K562 (cell line): ENCODE data around the gene SLC38A8.

Source experiments
- CEBPG ChIP-seq, 3 experiments: fragments of 200-800 bp in 1 of 3; sonication (Bioruptor generic) in 1 of 3; sonication (generic) in 1 of 3; formaldehyde crosslinking in 1 of 3; IDR thresholded peaks in 2 of 3; conservative IDR thresholded peaks in 1 of 3; 2 replicates each; pipeline versions ENCODE4 v1.6.1 to v1.8.0; 2016 to 2022; ENCODE audit warnings: missing compliant biosample characterization in 2 of 3, missing genetic modification characterization in 2 of 3, mild to moderate bottlenecking in 1 of 3, missing genetic modification reagents in 1 of 3
- E2F3 ChIP-seq: fragments of 250-450 bp; sonication (Bioruptor Pico); IDR thresholded peaks from 2 replicates; pipeline ENCODE4 v1.4.0; 2020; ENCODE audit warnings: mild to moderate bottlenecking
- ELF4 ChIP-seq: fragments of 450-650 bp; formaldehyde crosslinking; IDR thresholded peaks from 2 replicates; pipeline ENCODE4 v1.4.0; 2022; ENCODE audit warnings: missing genetic modification characterization
- EP300 ChIP-seq: IDR thresholded peaks from 2 replicates; pipeline ENCODE4 v1.6.1; 2012; ENCODE audit warnings: low read length, improper control_type of control experiment
- MEF2A ChIP-seq: IDR thresholded peaks from 2 replicates; pipeline ENCODE4 v1.6.1; 2011; ENCODE audit warnings: low read depth, mild to moderate bottlenecking, low read length, moderate library complexity; ENCODE audit not compliant: control insufficient read depth
- NFXL1 ChIP-seq: fragments of 450-650 bp; formaldehyde crosslinking; IDR thresholded peaks from 2 replicates; pipeline ENCODE4 v1.4.0; 2021; ENCODE audit warnings: mild to moderate bottlenecking
- TAF1 ChIP-seq: IDR thresholded peaks from 2 replicates; pipeline ENCODE4 v1.6.1; 2011; ENCODE audit warnings: mild to moderate bottlenecking, low read length, moderate library complexity; ENCODE audit not compliant: insufficient read depth, control insufficient read depth, severe bottlenecking; ENCODE audit errors: extremely low read depth
- TEAD4 ChIP-seq, 2 experiments: sonication (generic) in 1 of 2; formaldehyde crosslinking in 1 of 2; IDR thresholded peaks; 2 replicates each; pipeline versions ENCODE4 v1.6.1 to v1.8.0; 2012 to 2022; ENCODE audit warnings: borderline replicate concordance in 1 of 2, inconsistent platforms in 1 of 2, low read length in 1 of 2, mild to moderate bottlenecking in 1 of 2, missing genetic modification reagents in 1 of 2
- TRIM24 ChIP-seq, 2 experiments: fragments of 450-650 bp; IDR thresholded peaks; 2 replicates each; pipeline ENCODE4 v1.6.1; 2016
- TF ChIP-seq, protein P1 (sequence below), 3 experiments: IDR thresholded peaks in 2 of 3; conservative IDR thresholded peaks in 1 of 3; 2 replicates each; pipeline ENCODE4 v1.5.1; 2011 to 2012; ENCODE audit warnings: low read length in 3 of 3, mild to moderate bottlenecking in 3 of 3, control low read depth in 2 of 3, improper control_type of control experiment in 1 of 3, inconsistent platforms in 1 of 3, low read depth in 1 of 3, mixed read lengths in 1 of 3, moderate library complexity in 1 of 3; ENCODE audit not compliant: insufficient read depth in 2 of 3
- TF ChIP-seq, protein P2 (sequence below): sonication (generic); formaldehyde crosslinking; IDR thresholded peaks from 2 replicates; pipeline ENCODE4 v1.8.1; 2023; ENCODE audit warnings: mild to moderate bottlenecking, missing genetic modification reagents

DNA sequence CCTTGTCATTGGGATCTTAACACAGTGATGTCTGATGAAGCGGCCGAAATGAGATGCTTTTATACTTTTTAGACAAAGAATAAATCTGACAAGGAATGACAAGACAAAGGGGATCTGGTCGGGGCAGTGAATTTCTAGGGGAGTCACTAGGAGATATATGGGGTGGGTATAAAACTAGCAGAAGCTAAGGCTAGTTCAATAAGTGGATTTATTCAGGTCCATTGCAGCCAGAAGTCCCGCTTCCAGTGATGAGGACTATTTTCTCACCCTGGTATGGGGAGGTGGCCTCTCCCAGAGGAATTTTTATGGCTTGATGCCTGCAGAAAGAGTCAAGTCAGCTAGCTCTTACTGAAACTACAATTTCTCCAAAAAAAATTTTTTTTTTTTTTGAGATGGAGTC, 23.9 kb downstream of the SLC38A8 start:
- TF ChIP-seq, protein P1, sequence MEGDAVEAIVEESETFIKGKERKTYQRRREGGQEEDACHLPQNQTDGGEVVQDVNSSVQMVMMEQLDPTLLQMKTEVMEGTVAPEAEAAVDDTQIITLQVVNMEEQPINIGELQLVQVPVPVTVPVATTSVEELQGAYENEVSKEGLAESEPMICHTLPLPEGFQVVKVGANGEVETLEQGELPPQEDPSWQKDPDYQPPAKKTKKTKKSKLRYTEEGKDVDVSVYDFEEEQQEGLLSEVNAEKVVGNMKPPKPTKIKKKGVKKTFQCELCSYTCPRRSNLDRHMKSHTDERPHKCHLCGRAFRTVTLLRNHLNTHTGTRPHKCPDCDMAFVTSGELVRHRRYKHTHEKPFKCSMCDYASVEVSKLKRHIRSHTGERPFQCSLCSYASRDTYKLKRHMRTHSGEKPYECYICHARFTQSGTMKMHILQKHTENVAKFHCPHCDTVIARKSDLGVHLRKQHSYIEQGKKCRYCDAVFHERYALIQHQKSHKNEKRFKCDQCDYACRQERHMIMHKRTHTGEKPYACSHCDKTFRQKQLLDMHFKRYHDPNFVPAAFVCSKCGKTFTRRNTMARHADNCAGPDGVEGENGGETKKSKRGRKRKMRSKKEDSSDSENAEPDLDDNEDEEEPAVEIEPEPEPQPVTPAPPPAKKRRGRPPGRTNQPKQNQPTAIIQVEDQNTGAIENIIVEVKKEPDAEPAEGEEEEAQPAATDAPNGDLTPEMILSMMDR (IDR thresholded peaks at IDR 0.05 in 2 of 3, conservative IDR thresholded peaks at IDR 0.05 in 1 of 3; ENCODE audit: insufficient read depth in 2 of 3, low read depth in 1 of 3, low read length in 3 of 3): no peak
- no peak for TF ChIP-seq ELF4
- TF ChIP-seq E2F3 (CRISPR knock-in tag): no peak
- no peak for TF ChIP-seq NFXL1
- TF ChIP-seq TRIM24 (IDR thresholded peaks at IDR 0.05): no peak
- no peak for TF ChIP-seq TEAD4 (IDR thresholded peaks at IDR 0.05; ENCODE audit: low read length)
- no peak for TF ChIP-seq TEAD4 (CRISPR knock-in tag; IDR thresholded peaks at IDR 0.05; ENCODE audit: borderline replicate concordance)
- no peak for TF ChIP-seq TAF1
- TF ChIP-seq, protein P2, sequence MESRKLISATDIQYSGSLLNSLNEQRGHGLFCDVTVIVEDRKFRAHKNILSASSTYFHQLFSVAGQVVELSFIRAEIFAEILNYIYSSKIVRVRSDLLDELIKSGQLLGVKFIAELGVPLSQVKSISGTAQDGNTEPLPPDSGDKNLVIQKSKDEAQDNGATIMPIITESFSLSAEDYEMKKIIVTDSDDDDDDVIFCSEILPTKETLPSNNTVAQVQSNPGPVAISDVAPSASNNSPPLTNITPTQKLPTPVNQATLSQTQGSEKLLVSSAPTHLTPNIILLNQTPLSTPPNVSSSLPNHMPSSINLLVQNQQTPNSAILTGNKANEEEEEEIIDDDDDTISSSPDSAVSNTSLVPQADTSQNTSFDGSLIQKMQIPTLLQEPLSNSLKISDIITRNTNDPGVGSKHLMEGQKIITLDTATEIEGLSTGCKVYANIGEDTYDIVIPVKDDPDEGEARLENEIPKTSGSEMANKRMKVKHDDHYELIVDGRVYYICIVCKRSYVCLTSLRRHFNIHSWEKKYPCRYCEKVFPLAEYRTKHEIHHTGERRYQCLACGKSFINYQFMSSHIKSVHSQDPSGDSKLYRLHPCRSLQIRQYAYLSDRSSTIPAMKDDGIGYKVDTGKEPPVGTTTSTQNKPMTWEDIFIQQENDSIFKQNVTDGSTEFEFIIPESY (CRISPR knock-in tag): no peak
- no peak for TF ChIP-seq EP300
- TF ChIP-seq MEF2A: no peak
- no peak for TF ChIP-seq CEBPG (CRISPR knock-in tag; IDR thresholded peaks at IDR 0.05)
- TF ChIP-seq CEBPG (tag; conservative IDR thresholded peaks at IDR 0.05 in 1 of 2, IDR thresholded peaks at IDR 0.05 in 1 of 2): no peak
